Cardiac muscle cell (in vitro differentiated cells and primary cell): ENCODE results near the gene CACNG5. TPM values are rescaled to one million over a fixed set of nuclear protein-coding genes. Genes with fewer than 3 reads are reported as not detected.

Experiments
- DNase-seq, 2 donors: peaks; one replicate each; pipeline versions ENCODE4 v3.0.0 to v3.0.0-alpha.2; 2010 to 2017; ENCODE audit warnings: low read depth in 1 of 2, low spot score in 1 of 2
- H3K27ac ChIP-seq: fragments of 200-600 bp; sonication (generic); 2 replicates; pipeline ENCODE4 v1.5.1; 2016
- H3K27me3 ChIP-seq: fragments of 200-600 bp; sonication (generic); 2 replicates; pipeline ENCODE4 v1.6.0; 2016; ENCODE audit warnings: control low read depth
- H3K36me3 ChIP-seq: fragments of 200-600 bp; sonication (generic); 2 replicates; pipeline ENCODE4 v1.5.1; 2016; ENCODE audit warnings: control low read depth
- H3K4me1 ChIP-seq: fragments of 200-600 bp; sonication (generic); 2 replicates; pipeline ENCODE4 v1.8.1; 2017; ENCODE audit warnings: low read depth, mild to moderate bottlenecking, mixed run types
- H3K4me3 ChIP-seq: fragments of 200-600 bp; sonication (generic); 2 replicates; pipeline ENCODE4 v1.5.1; 2016; ENCODE audit warnings: mild to moderate bottlenecking
- H3K9me3 ChIP-seq: fragments of 200-600 bp; sonication (generic); 2 replicates; pipeline ENCODE4 v1.5.1; 2017; ENCODE audit warnings: low read depth, mild to moderate bottlenecking, control low read depth
- CTCF ChIP-seq: IDR thresholded peaks from 2 replicates; pipeline ENCODE4 v1.5.1; 2012; ENCODE audit warnings: low read depth, mild to moderate bottlenecking, low read length
- polyA plus RNA-seq: library from polyadenylated mRNA; unstranded; fragments of >200 nt; fragmentation: Nextera tagmentation; extraction: Ambion mirVana; gene quantifications from 2 replicates; pipeline ENCODE4 v1.2.1, GENCODE V29; 2016
- total RNA-seq: library from RNA; depleted of rRNA; stranded (reverse); fragments of >200 nt; gene quantifications from 2 replicates; pipeline ENCODE4 v1.2.3, GENCODE V29; 2016

CACNG5 gene
- total and polyA plus RNA-seq, 2 experiments from 2014 or later: not detected

DNA sequence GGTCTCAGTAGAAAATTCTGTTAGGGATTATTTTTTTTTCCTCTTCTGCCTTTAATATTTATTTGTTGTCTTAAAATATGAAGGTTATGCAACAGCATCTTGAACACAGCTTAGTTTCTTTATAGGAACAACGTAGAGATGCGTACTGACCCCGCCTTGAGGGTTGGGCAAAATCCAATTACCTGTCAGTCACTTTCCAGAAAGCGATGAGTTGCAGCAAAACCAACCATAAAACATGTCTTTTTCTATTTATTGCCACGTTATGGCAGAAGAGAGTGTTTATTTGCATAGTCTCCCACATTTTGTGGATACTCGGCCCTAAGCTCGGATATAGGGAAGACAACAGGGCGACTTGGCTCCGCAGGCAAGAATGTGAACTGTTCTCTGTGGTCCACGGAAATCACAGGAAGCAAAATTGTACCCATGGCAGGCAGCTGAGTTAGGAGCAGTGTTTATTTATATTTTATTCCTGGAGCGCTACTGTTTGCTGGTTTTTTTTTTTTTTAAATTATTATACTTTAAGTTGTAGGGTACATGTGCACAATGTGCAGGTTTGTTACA lies 44.3 kb upstream of the CACNG5 start:
- H3K27ac ChIP-seq: no peak overlapping the region

DNA sequence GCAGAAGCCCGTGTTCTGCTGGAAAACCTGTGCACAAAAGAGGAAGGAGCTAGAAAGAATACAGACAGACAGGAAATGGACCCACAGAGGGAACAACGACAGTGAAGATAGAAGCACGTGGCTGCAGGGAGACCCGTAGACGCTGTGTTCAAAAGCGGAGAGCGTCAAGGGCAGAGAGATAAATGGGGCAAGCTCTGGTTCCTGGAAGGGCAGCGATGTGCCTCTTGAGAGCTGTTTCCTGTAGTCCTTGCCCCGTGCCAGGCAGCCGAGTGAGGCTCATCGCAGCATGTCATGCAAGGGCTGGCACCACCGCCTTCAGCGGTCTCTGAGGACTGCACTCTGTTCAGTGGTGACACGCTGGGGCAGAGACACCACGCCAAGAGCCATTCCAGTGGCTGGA lies 43.6 kb upstream of the CACNG5 start:
- no peaks in the 10 kb centered on the region for H3K36me3 ChIP-seq
- no peak for DNase-seq
- H3K4me3 ChIP-seq: no peak overlapping the region
- TF ChIP-seq CTCF: no peak
- H3K27me3 ChIP-seq: no peaks in the 10 kb centered on the region
- no peak overlapping the region for H3K27ac ChIP-seq
- no peaks in the 10 kb centered on the region for H3K9me3 ChIP-seq
- H3K4me1 ChIP-seq: no peaks in the 10 kb centered on the region

More for the DNA sequence above, 44.3 kb upstream of the CACNG5 start:
- H3K27me3 ChIP-seq: no peaks in the 10 kb centered on the region
- DNase-seq: peak in 1 of 2 donors; percentile 18
- no peaks in the 10 kb centered on the region for H3K9me3 ChIP-seq
- TF ChIP-seq CTCF: no peak
- no peak overlapping the region for H3K4me3 ChIP-seq
- no peaks in the 10 kb centered on the region for H3K4me1 ChIP-seq
- no peaks in the 10 kb centered on the region for H3K36me3 ChIP-seq

DNA sequence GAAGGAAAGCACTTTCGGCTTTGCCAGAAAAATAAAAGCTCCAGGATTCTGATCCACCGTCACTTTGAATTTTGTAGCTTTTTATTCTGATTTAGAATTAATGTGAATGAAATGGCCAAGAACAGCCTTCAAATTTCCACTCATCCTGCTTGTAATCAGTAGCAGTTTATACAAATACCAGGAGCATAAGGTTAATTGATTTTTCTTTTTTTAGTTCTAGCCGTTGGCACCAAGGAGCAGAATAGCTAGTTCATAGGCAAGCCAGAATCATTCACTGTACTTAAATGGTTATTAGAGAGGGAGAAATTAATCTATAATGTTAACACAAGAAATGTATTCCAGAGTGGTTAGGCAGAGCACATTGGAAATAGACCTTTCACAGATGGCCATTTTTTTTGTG lies 41.1 kb upstream of the CACNG5 start:
- no peak for TF ChIP-seq CTCF

GRCh38 chr17:66795486-66795885 lies 39.4 kb upstream of the CACNG5 start:
- H3K36me3 ChIP-seq: no peaks in the 10 kb centered on the region

More for the DNA sequence above, 41.1 kb upstream of the CACNG5 start:
- no peak for DNase-seq
- H3K4me1 ChIP-seq: no peaks in the 10 kb centered on the region
- no peaks in the 10 kb centered on the region for H3K36me3 ChIP-seq
- H3K27me3 ChIP-seq: no peaks in the 10 kb centered on the region
- H3K9me3 ChIP-seq: no peaks in the 10 kb centered on the region
- H3K4me3 ChIP-seq: no peak overlapping the region
- no peak overlapping the region for H3K27ac ChIP-seq

DNA sequence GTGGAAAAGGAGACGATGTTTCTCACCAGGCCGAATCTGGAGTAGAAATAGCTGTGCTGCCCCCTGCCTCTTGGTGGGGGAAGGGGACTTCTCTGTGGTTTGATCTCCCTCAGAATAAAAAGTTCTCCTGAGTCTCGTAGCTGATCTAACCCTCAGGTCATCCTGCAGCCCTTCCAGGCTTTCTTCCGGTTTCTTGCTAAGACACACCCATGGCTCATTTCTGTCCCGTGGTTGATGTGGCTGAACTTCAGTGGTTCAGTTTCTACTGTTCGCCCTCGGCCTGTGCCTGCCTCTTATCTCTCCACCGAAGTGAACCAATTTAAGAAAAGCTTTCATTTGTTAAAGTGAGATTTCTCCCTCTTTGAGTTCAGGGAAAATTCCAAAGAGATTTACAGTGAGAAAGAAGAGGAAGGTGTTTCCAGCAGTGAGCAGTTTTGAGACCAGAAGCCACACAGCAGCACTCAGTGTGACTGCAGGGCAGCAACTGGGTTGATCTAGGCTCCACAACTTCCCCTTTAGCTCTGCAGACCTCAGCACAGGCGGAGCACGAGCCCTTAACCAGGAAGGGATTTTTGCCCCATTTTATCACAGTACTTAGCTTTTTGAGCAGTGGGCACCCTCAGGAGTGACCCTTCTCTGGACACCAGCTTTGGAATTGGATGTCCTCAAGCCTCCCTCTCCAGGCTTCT lies 34.9 kb upstream of the CACNG5 start:
- H3K9me3 ChIP-seq: no peaks in the 10 kb centered on the region
- H3K36me3 ChIP-seq: no peaks in the 10 kb centered on the region
- H3K27me3 ChIP-seq: no peaks in the 10 kb centered on the region
- no peak overlapping the region for H3K27ac ChIP-seq
- no peak for TF ChIP-seq CTCF
- no peak for DNase-seq
- no peak overlapping the region for H3K4me3 ChIP-seq
- no peaks in the 10 kb centered on the region for H3K4me1 ChIP-seq

More at GRCh38 chr17:66795486-66795885, 39.4 kb upstream of the CACNG5 start:
- Histone ChIP-seq H3K27me3 (no peaks in the 10 kb centered on the region), H3K27ac (no peak overlapping the region), H3K4me3 (no peak overlapping the region), H3K9me3 (no peaks in the 10 kb centered on the region), H3K4me1 (no peaks in the 10 kb centered on the region)
- DNase-seq: no peak
- no peak for TF ChIP-seq CTCF
